ENCODE results near the gene TMEM89.

The TMEM89 gene

DNA sequence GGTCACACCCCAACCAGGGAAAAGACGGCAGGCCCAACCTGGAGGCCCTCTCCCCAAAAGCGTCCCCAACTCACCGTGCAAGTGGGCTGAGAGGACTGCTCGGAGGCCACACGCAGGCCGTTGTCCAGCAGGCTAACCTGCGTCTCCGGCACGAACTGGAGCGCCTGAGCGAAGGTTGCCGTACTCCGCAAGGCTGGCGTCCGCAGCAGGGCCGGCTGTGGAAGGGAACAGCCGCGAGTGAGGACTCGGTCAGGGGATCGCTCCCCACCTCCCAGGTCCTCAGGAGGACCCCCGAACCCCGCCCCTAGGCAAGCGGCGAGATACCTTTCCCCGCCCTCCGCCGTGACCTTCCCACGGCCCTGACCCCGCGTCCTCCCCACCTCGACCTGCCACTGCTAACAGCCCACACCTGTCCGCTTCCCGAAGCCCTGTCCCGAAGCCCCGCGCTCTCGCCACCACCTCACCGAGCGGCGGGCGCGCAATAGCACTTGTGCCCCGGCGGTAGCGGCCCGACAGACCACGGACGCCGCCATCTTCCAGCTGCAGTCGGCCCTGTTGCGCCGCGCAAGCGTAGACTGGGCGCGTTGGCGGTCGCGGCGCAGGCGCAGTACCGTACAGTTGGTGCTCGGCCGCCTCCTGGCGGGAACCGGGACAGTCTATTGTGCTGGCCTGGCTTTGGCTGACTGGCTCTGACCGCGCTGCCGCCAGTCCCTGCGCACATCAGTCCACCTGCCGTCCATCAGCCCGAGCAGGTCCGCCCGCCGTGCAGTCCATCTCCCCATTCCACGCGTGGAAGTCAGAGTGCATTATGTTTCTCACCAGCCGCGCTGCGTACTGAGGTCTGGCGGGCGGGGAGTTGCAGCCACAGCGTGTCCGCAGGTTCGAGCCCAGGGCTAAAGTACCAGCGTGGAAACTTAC is 12.2 kb downstream of the TMEM89 start, which contains the start of gene UQCRC1:
UQCRC1 (minus strand) TSS at position 559 of the 918 bp plus-strand sequence; CDS start at position 533, 26 bp downstream.
- Histone ChIP-seq H3K27ac (ENCODE audit: low read length) (peak within 1 kb of the TSS; percentile 82), H3K4me3 (ENCODE audit: low read length in 2 of 2) (peak within 1 kb of the TSS; percentile 87 to 99), H3K9me3 (ENCODE audit: control insufficient read depth in 2 of 2, low read length in 2 of 2) (no peaks in the 10 kb centered on the region), H3K36me3 (ENCODE audit: control insufficient read depth in 2 of 2, insufficient read depth in 2 of 2, low read length in 2 of 2) (peaks cover 13 to 16% of the 10 kb centered on the region in 2 donors), H3K4me1 (ENCODE audit: control insufficient read depth, insufficient read depth, low read length) (peaks cover 19% of the 10 kb centered on the region), H3K9ac (ENCODE audit: low read length in 2 of 2) (peak within 1 kb of the TSS; percentile 80 to 96), H3K27me3 (ENCODE audit: control insufficient read depth in 1 of 2, insufficient read depth in 2 of 2, low read length in 2 of 2) (no peaks in the 10 kb centered on the region)

DNA sequence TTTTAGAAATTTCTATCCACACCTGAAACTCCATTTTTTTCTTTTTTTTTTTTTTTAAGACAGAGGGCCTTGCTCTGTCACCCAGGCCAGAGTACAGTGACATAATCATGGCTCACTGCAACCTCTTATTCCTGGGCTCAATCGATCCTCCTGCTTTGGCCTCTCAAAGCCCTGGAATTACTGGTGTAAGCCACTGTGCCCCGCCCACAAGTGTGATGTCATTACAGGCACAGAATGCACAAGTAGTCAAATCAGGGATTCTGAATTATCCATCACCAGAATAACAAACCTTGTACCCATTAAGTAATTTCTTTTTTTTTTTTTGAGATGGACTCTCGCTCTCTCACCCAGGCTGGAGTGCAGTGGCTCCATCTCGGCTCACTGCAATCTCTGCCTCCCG is 14.1 kb downstream of the TMEM89 start:
- Histone ChIP-seq H3K9ac (ENCODE audit: low read length in 2 of 2) (no peak overlapping the region), H3K27ac (ENCODE audit: low read length) (no peak overlapping the region), H3K9me3 (ENCODE audit: control insufficient read depth in 2 of 2, low read length in 2 of 2) (no peaks in the 10 kb centered on the region), H3K4me3 (ENCODE audit: low read length in 2 of 2) (no peak overlapping the region), H3K36me3 (ENCODE audit: control insufficient read depth in 2 of 2, insufficient read depth in 2 of 2, low read length in 2 of 2) (peaks cover 31 to 34% of the 10 kb centered on the region in 2 donors), H3K27me3 (ENCODE audit: control insufficient read depth in 1 of 2, insufficient read depth in 2 of 2, low read length in 2 of 2) (no peaks in the 10 kb centered on the region), H3K4me1 (ENCODE audit: control insufficient read depth, insufficient read depth, low read length) (peaks cover 19% of the 10 kb centered on the region)

- Histone ChIP-seq H3K4me1 (ENCODE audit: control insufficient read depth, insufficient read depth, low read length) (peaks cover 44% of the 10 kb centered on the region), H3K4me3 (ENCODE audit: low read length in 2 of 2) (no peak overlapping the region), H3K27ac (ENCODE audit: low read length) (peak overlapping the region; percentile 31), H3K36me3 (ENCODE audit: control insufficient read depth in 2 of 2, insufficient read depth in 2 of 2, low read length in 2 of 2) (peaks cover 60 to 64% of the 10 kb centered on the region in 2 donors), H3K9ac (ENCODE audit: low read length in 2 of 2) (no peak overlapping the region), H3K27me3 (ENCODE audit: control insufficient read depth in 1 of 2, insufficient read depth in 2 of 2, low read length in 2 of 2) (no peaks in the 10 kb centered on the region), H3K9me3 (ENCODE audit: control insufficient read depth in 2 of 2, low read length in 2 of 2) (no peaks in the 10 kb centered on the region)
Observed at GRCh38 chr3:48601622-48601994, 20.0 kb downstream of the TMEM89 start.

- Histone ChIP-seq H3K36me3 (ENCODE audit: control insufficient read depth in 2 of 2, insufficient read depth in 2 of 2, low read length in 2 of 2) (peaks cover 60 to 64% of the 10 kb centered on the region in 2 donors), H3K9me3 (ENCODE audit: control insufficient read depth in 2 of 2, low read length in 2 of 2) (no peaks in the 10 kb centered on the region), H3K27ac (ENCODE audit: low read length) (peak overlapping the region; percentile 31), H3K27me3 (ENCODE audit: control insufficient read depth in 1 of 2, insufficient read depth in 2 of 2, low read length in 2 of 2) (no peaks in the 10 kb centered on the region), H3K4me3 (ENCODE audit: low read length in 2 of 2) (no peak overlapping the region), H3K4me1 (ENCODE audit: control insufficient read depth, insufficient read depth, low read length) (peaks cover 50% of the 10 kb centered on the region), H3K9ac (ENCODE audit: low read length in 2 of 2) (no peak overlapping the region)
Observed at GRCh38 chr3:48600711-48601621, 20.6 kb downstream of the TMEM89 start.

DNA sequence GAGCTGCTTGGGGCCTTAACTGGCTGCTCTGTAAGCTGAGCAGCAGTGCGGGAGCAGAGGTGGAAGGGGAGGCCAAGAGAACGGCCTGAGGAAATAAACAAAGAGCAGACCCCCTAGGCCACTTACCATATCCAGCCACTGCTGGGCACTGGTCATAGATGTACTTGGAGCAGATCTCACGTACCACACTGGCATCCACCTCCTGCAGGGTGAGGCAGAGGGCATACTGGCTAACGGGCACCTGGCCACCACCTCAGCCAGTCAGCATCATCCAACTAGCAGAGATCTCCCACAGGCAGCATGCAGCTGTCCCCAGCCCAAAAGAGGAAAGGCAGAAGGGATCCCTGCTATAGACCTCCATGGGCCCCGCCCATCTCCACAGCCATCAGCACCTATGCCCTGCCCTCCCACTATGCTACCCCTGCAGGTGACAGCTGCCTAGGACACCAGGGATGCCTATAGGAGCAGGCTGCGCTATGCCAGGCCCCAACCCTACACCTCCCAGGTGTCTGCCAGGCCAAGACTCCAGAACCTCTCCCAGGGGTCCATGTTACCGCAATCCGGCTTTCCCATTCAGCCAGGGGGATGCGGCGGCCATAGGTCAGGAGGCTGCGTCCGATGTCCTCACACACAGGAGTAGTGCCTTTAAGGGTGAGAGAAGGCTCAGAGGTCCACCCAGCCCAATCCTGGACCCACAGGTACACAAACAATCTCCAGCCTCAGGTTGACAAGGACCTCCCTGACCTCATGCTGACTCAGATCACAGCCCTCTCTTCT is 21.9 kb downstream of the TMEM89 start:
- Histone ChIP-seq H3K36me3 (ENCODE audit: control insufficient read depth in 2 of 2, insufficient read depth in 2 of 2, low read length in 2 of 2) (peaks cover 51 to 52% of the 10 kb centered on the region in 2 donors), H3K27me3 (ENCODE audit: control insufficient read depth in 1 of 2, insufficient read depth in 2 of 2, low read length in 2 of 2) (no peaks in the 10 kb centered on the region), H3K27ac (ENCODE audit: low read length) (peak overlapping the region; percentile 94), H3K9me3 (ENCODE audit: control insufficient read depth in 2 of 2, low read length in 2 of 2) (no peaks in the 10 kb centered on the region), H3K9ac (ENCODE audit: low read length in 2 of 2) (peak overlapping the region in 1 of 2 donors; percentile 66), H3K4me3 (ENCODE audit: low read length in 2 of 2) (peak overlapping the region in 1 of 2 donors; percentile 20), H3K4me1 (ENCODE audit: control insufficient read depth, insufficient read depth, low read length) (peaks cover 58% of the 10 kb centered on the region)

DNA sequence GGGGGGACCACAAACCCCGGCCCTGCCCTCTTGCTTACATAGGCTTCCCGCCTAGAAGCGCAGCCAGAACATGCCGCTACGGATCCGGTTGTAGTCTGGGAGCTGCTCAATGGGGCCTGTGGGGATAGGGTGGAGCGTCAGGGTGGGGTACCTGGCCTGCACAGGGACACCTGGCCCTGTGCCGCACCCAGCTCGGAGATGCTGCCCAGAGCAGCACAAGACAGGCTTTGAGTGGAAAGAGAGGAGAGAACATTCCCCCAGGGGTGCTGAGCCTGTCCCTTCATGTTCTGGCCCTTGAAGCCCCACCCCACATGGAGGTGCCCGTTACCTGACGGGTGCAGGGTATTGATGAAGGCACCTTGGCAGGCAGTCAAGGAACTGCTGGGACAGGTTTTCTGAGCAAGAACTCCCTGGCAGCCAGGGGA is 22.5 kb downstream of the TMEM89 start:
- Histone ChIP-seq H3K9me3 (ENCODE audit: control insufficient read depth in 2 of 2, low read length in 2 of 2) (no peaks in the 10 kb centered on the region), H3K36me3 (ENCODE audit: control insufficient read depth in 2 of 2, insufficient read depth in 2 of 2, low read length in 2 of 2) (peaks cover 45 to 46% of the 10 kb centered on the region in 2 donors), H3K4me1 (ENCODE audit: control insufficient read depth, insufficient read depth, low read length) (peaks cover 64% of the 10 kb centered on the region), H3K4me3 (ENCODE audit: low read length in 2 of 2) (peak overlapping the region; percentile 20 to 57), H3K27ac (ENCODE audit: low read length) (peak overlapping the region; percentile 94), H3K9ac (ENCODE audit: low read length in 2 of 2) (peak overlapping the region; percentile 50 to 66), H3K27me3 (ENCODE audit: control insufficient read depth in 1 of 2, insufficient read depth in 2 of 2, low read length in 2 of 2) (peaks cover 0 to 2% of the 10 kb centered on the region in 2 donors)

DNA sequence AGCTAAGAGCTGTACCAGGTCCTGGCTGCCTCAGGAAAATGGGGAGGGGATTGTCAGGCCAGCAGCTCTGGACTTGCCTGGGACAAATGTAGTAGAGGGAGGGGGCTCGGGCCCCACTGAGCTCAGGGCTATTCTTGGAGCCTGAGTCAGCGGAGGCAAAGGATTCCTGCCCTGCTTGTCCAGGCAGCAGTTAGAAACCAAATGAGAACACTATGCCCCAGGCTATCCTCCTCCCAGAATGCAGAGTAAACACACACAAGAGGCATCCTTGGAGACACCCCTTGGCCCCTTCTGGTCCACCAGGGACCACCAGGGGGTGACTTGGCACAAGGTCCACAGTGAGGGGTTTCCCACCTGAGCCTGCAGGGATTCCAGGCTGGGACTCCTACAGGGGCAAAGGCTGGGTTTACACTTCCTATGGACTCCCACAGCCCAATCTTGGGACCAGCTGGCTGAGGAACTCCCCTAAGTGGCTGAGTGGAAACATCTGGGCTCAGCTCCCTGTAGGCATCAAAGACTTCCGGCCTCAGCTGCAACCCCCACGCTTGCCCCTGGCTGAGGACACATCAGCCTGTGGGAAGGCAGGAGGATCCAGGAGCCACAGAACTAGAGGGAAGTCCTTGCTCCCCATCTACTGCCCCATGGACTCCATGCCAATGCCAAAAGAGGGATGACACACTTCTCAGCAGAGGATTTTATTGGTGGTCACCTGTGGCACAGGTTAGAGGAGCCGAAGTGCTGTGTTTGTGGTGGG is 23.1 kb downstream of the TMEM89 start:
- Histone ChIP-seq H3K9ac (ENCODE audit: low read length in 2 of 2) (peak overlapping the region; percentile 66), H3K27me3 (ENCODE audit: control insufficient read depth in 1 of 2, insufficient read depth in 2 of 2, low read length in 2 of 2) (peaks cover 0 to 2% of the 10 kb centered on the region in 2 donors), H3K9me3 (ENCODE audit: control insufficient read depth in 2 of 2, low read length in 2 of 2) (no peaks in the 10 kb centered on the region), H3K27ac (ENCODE audit: low read length) (peak overlapping the region; percentile 94), H3K4me3 (ENCODE audit: low read length in 2 of 2) (peak overlapping the region; percentile 24 to 57), H3K4me1 (ENCODE audit: control insufficient read depth, insufficient read depth, low read length) (peaks cover 65% of the 10 kb centered on the region), H3K36me3 (ENCODE audit: control insufficient read depth in 2 of 2, insufficient read depth in 2 of 2, low read length in 2 of 2) (peaks cover 39 to 40% of the 10 kb centered on the region in 2 donors)

DNA sequence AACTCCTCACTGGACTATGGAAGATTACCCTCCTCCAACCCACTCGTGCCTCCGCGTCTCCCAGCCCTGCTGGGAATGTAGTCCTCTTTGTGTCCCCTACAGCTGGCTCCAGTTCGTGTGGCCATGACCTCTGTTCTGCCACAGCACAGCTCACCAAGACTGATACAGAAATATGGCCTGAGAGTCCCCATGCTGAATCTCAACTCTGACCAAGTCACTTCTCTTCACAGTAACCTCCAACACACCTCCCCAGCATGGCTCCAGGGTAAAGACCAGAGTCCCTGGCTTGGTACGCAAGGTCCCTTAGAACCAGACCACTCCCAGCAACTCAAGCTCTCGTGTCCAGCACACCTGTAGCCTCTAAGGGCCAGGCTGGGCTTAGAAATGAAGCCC is 24.2 kb downstream of the TMEM89 start:
- Histone ChIP-seq H3K36me3 (ENCODE audit: control insufficient read depth in 2 of 2, insufficient read depth in 2 of 2, low read length in 2 of 2) (peaks cover 29 to 30% of the 10 kb centered on the region in 2 donors), H3K4me3 (ENCODE audit: low read length in 2 of 2) (no peak overlapping the region), H3K4me1 (ENCODE audit: control insufficient read depth, insufficient read depth, low read length) (peaks cover 65% of the 10 kb centered on the region), H3K27me3 (ENCODE audit: control insufficient read depth in 1 of 2, insufficient read depth in 2 of 2, low read length in 2 of 2) (peaks cover 0 to 2% of the 10 kb centered on the region in 2 donors), H3K27ac (ENCODE audit: low read length) (peak overlapping the region; percentile 94), H3K9me3 (ENCODE audit: control insufficient read depth in 2 of 2, low read length in 2 of 2) (no peaks in the 10 kb centered on the region), H3K9ac (ENCODE audit: low read length in 2 of 2) (no peak overlapping the region)

GRCh38 chr3:48596676-48597407 is 24.7 kb downstream of the TMEM89 start:
- peaks cover 29 to 30% of the 10 kb centered on the region in 2 donors for H3K36me3 ChIP-seq (ENCODE audit: control insufficient read depth in 2 of 2, insufficient read depth in 2 of 2, low read length in 2 of 2)
- no peak overlapping the region for H3K9ac ChIP-seq (ENCODE audit: low read length in 2 of 2)
- H3K4me3 ChIP-seq (ENCODE audit: low read length in 2 of 2): no peak overlapping the region
- peaks cover 0 to 2% of the 10 kb centered on the region in 2 donors for H3K27me3 ChIP-seq (ENCODE audit: control insufficient read depth in 1 of 2, insufficient read depth in 2 of 2, low read length in 2 of 2)
- peak overlapping the region; percentile 94 for H3K27ac ChIP-seq (ENCODE audit: low read length)
- H3K9me3 ChIP-seq (ENCODE audit: control insufficient read depth in 2 of 2, low read length in 2 of 2): no peaks in the 10 kb centered on the region
- peaks cover 65% of the 10 kb centered on the region for H3K4me1 ChIP-seq (ENCODE audit: control insufficient read depth, insufficient read depth, low read length)
